Right ventricle myocardium superior (tissue), 1 donor: ENCODE data around the gene MAST2. TPM values are rescaled to one million over a fixed set of nuclear protein-coding genes. Genes with fewer than 3 reads are reported as not detected.

Experiments
- ATAC-seq: fragments of 200-7000 bp; cut with Tn5 transposase; one replicate; pipeline ENCODE4 v1.9.1; 2020; ENCODE audit warnings: mild to moderate bottlenecking; ENCODE audit not compliant: poor library complexity
- DNase-seq: peaks from one replicate; pipeline ENCODE4 v3.0.0-alpha.2; 2020
- intact Hi-C: fragments of 100-400 bp; cut with DNase I; formaldehyde crosslinking; loops from one replicate; pipeline ENCODE4 v1.11.2; 2022
- total RNA-seq: library from RNA; stranded (reverse); fragmentation: NEBNext Ultra II Directional; extraction: Animal tissue kit (Norgen Biotek cat#: 25700); gene quantifications from one replicate; pipeline ENCODE4 v1.2.1, GENCODE V29; 2021
- donor health status: DM: no; HTN: yes; CAD: no; lungs with severe emphysema.

MAST2 gene
- total RNA-seq, 1 donor from 2014 or later = 97.0 TPM

- ATAC-seq (no peak), DNase-seq (no peak)
- intact Hi-C loops = no loop called here
Observed at GRCh38 chr1:46062651-46063319, 259.4 kb downstream of the MAST2 start.

- no peak for DNase-seq
- intact Hi-C loops = no loop called here
- ATAC-seq = no peak
Observed at GRCh38 chr1:46064708-46065107, 261.3 kb downstream of the MAST2 start.

GRCh38 chr1:46065405-46065804 is 262.0 kb downstream of the MAST2 start:
- intact Hi-C loops = no loop called here
- no peak for ATAC-seq
- DNase-seq = no peak

GRCh38 chr1:46067652-46068051 is 264.2 kb downstream of the MAST2 start:
- ATAC-seq (no peak), DNase-seq (no peak)

GRCh38 chr1:46068525-46068924 is 265.1 kb downstream of the MAST2 start:
- ATAC-seq (no peak), DNase-seq (no peak)
- intact Hi-C loops = no loop called here

More at GRCh38 chr1:46067652-46068051, 264.2 kb downstream of the MAST2 start:
- intact Hi-C loops = no loop called here

- ATAC-seq = peak; percentile 52
- intact Hi-C loops = no loop called here
- DNase-seq = no peak
Observed at GRCh38 chr1:46070164-46070814, 266.9 kb downstream of the MAST2 start.

DNA sequence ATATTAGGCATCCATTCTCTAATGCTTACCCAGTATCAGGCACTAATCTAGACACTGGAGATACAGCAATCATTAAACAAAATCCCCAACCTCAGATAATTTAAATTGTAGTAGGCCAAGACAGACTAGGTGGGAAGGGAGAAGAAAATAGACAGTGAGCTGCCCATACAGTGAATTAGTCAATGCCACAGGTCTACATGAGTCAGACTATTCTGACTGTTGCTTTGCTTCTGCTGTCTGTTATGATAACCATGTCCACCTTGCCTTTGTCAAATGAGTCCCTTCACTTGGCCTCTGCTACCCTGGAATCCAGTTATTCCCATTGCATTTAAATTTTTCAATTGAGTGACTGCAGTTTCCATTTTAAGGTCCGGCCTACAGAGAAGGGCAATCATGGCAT is 269.6 kb downstream of the MAST2 start:
- ATAC-seq (no peak), DNase-seq (no peak)
- intact Hi-C loops = no loop called here

DNA sequence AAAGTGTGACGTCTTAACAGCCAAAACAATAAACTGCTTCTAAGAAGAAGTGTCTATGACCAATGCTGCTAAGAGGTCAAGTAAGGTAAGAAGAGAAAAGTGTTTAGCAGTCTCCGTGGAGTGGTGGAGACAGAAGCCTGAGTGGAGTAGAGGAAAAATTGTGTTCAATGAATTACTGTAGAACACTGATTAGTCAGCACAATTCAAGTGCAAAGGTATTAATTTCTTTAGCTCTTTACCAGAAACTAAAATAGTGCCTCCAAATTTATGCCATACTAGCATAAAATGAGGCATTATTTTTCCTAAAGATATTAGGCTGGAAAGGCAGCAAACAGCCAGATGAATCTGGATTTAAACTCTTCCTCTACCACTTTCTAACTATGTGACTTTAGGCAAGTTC is 272.9 kb downstream of the MAST2 start:
- intact Hi-C loops = no loop called here
- DNase-seq = no peak

DNA sequence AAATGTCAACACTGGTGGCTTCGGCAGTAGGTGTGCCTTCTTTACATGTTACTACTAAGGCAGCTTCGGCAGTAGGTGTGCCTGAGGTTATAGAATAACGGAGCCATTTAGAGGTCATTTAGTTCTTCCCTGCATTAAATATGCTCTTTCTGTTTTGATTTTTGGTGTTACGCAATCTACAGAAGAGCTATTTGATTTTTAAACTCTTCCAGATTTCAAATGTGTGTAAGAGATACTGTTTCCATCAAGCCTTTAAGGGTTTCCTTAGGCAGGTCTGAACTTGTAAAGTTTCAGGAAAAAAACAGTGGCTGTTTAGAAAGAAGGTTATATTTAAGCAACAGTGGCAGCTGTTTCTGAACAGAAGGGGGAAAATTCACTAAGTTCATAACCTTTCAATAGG is 274.2 kb downstream of the MAST2 start:
- intact Hi-C loops = no loop called here

More for the DNA sequence above, 272.9 kb downstream of the MAST2 start:
- ATAC-seq = no peak

DNA sequence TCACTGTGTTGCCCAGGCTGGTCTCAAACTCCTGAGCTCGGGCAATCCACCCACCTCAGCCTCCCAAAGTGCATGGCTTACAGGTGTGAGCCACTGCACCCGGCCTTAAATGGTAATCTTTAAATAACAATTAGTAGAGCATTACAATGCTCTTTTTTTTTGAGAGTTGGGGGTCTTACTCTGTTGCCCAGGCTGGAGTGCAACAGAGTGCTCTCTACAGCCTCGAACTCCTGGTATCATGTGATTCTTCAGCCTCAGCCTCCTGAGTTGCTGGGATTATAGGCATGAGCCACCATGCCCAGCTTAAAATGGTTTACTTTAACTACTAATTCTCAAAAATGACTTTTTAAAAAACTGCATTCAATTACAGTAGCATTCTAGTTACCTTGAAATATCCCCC is 276.8 kb downstream of the MAST2 start:
- intact Hi-C loops = no loop called here

More for the DNA sequence above, 274.2 kb downstream of the MAST2 start:
- DNase-seq (no peak), ATAC-seq (no peak)

GRCh38 chr1:46081206-46081605 is 277.8 kb downstream of the MAST2 start:
- no peak for ATAC-seq
- intact Hi-C loops = no loop called here
- peak; percentile 47 for DNase-seq

More for the DNA sequence above, 276.8 kb downstream of the MAST2 start:
- no peak for DNase-seq
- ATAC-seq = no peak

GRCh38 chr1:46081619-46082018 is 278.2 kb downstream of the MAST2 start:
- no peak for DNase-seq
- no peak for ATAC-seq
- intact Hi-C loops = no loop called here

GRCh38 chr1:46083579-46083978 is 280.2 kb downstream of the MAST2 start:
- intact Hi-C loops = no loop called here
- DNase-seq (no peak), ATAC-seq (no peak)

DNA sequence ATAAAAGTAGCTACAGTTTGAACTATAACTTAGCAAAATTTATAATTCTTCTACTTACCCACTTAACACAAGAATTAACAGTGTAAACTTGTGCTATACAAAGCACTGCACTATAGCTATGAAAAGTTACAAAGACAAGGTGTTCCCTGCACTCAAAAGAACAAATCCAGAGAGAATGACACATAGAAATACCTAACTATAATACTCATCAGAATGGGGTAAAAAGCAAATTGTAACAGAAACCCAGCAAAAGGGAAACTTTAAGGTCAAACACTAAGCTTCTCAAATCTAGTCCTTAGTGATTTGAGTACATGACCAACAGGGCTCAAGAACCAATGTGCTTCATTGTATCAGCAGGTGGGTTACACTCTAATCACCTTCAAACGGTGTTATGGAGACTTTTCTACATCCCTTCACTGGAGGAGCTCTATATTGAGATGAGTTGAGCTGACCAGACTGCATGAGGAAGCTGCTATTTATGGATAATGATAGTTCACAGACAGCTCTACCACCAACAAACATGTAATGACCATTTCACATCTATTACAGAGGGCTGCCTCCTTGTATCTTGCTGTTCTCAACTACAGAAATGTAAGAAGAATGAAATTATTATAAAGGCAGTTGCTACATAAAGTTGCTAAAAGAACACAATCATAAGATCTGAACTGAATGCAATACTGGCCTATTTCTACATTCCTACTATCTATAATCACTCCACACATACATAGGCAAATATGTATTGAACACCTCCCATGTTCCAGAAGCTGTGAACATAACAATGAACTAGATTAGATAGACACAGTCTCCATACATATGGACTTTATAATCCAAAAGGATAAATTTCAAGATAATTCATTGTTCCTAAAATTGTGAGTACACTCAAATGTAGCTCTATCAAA is 281.4 kb downstream of the MAST2 start:
- intact Hi-C loops = no loop called here
- ATAC-seq = peak; percentile 52

More for the DNA sequence above, 281.4 kb downstream of the MAST2 start:
- no peak for DNase-seq

Other genes starting within 250 kb of the MAST2 start
- 28.7 TPM for gene NASP, start 219.6 kb upstream of the MAST2 start, total RNA-seq
- 1.0 TPM for gene CCDC17, start 179.6 kb upstream of the MAST2 start, total RNA-seq
- gene GPBP1L1, start 117.1 kb upstream of the MAST2 start, total RNA-seq = 72.6 TPM
- gene TMEM69, start 115.4 kb upstream of the MAST2 start, total RNA-seq = 22.1 TPM
- 13.9 TPM for gene IPP, start 53.0 kb upstream of the MAST2 start, total RNA-seq